Nephron (organoid): ENCODE measurements around the gene ZFP36L1.

ENCODE experiments used
- H3K27ac Mint-ChIP-seq, 3 experiments: 2 replicates each; pipeline ENCODE4 v1.8.0; 2020; ENCODE audit warnings: mixed read lengths in 3 of 3, mild to moderate bottlenecking in 2 of 3, moderate library complexity in 1 of 3
- H3K27me3 Mint-ChIP-seq: 2 replicates; pipeline ENCODE4 v1.8.0; 2021; ENCODE audit warnings: low read depth, mild to moderate bottlenecking, moderate library complexity, mixed read lengths
- H3K36me3 Mint-ChIP-seq: 2 replicates; pipeline ENCODE4 v1.8.0; 2020; ENCODE audit warnings: low read depth, mixed read lengths
- H3K4me1 Mint-ChIP-seq: 2 replicates; pipeline ENCODE4 v1.8.0; 2020; ENCODE audit warnings: mixed read lengths
- H3K4me3 Mint-ChIP-seq, 3 experiments: 2 replicates each; pipeline ENCODE4 v1.8.0; 2020; ENCODE audit warnings: mild to moderate bottlenecking in 3 of 3, mixed read lengths in 3 of 3, moderate library complexity in 2 of 3
- H3K9me3 Mint-ChIP-seq: 2 replicates; pipeline ENCODE4 v1.8.0; 2020; ENCODE audit warnings: mixed read lengths
- CTCF ChIP-seq, 3 experiments: fragments of 200-600 bp; sonication (generic); IDR thresholded peaks; one replicate each; pipeline ENCODE4 v1.5.0; 2021; ENCODE audit warnings: antibody characterized with exemption in 3 of 3; ENCODE audit not compliant: unreplicated experiment in 3 of 3

The ZFP36L1 gene

GRCh38 chr14:68749487-68750475, 43.1 kb downstream of the ZFP36L1 start:
- no peaks in the 10 kb centered on the region for H3K27me3 Mint-ChIP-seq
- no peaks in the 10 kb centered on the region for H3K36me3 Mint-ChIP-seq
- no peak for TF ChIP-seq CTCF (IDR thresholded peaks at IDR 0.05; ENCODE audit: unreplicated experiment in 3 of 3)
- H3K4me1 Mint-ChIP-seq = peaks cover 65% of the 10 kb centered on the region
- peak overlapping the region; percentile 72 to 89 (median 85) for H3K27ac Mint-ChIP-seq
- H3K9me3 Mint-ChIP-seq = no peaks in the 10 kb centered on the region
- no peak overlapping the region for H3K4me3 Mint-ChIP-seq

DNA sequence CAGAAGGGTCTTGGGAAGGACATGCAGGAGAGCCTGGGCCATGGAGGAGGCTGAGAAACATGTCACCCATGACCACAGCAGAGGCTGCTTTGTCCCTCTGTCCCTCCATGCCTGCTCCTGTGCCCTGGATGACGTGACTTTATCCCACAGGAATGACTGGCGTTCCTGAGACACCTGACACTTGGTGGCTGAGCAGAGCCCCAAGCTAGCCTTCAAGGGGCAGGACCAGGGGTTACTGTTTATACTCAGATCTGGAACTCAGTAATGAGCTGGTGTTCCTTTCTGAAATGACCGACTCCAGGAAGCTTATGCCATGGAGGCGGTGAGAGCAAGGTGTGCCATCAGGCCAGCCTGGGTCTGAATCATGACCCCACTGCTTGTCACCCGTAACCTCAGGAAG, 44.2 kb downstream of the ZFP36L1 start:
- peak overlapping the region in 2 of 3 experiments; percentile 56 to 89 for H3K27ac Mint-ChIP-seq
- no peaks in the 10 kb centered on the region for H3K36me3 Mint-ChIP-seq
- H3K27me3 Mint-ChIP-seq = no peaks in the 10 kb centered on the region
- no peak for TF ChIP-seq CTCF (IDR thresholded peaks at IDR 0.05; ENCODE audit: unreplicated experiment in 3 of 3)
- no peak overlapping the region for H3K4me3 Mint-ChIP-seq
- no peaks in the 10 kb centered on the region for H3K9me3 Mint-ChIP-seq
- peaks cover 55% of the 10 kb centered on the region for H3K4me1 Mint-ChIP-seq

- H3K9me3 Mint-ChIP-seq = peaks cover under 1% of the 10 kb centered on the region
- peak overlapping the region; percentile 40 to 76 (median 56) for H3K27ac Mint-ChIP-seq
- no peak overlapping the region for H3K4me3 Mint-ChIP-seq
- TF ChIP-seq CTCF (IDR thresholded peaks at IDR 0.05; ENCODE audit: unreplicated experiment in 3 of 3) = no peak
- no peaks in the 10 kb centered on the region for H3K27me3 Mint-ChIP-seq
- H3K36me3 Mint-ChIP-seq = no peaks in the 10 kb centered on the region
- H3K4me1 Mint-ChIP-seq = peaks cover 50% of the 10 kb centered on the region
These were observed 44.6 kb downstream of the ZFP36L1 start for GRCh38 chr14:68748260-68748659.

GRCh38 chr14:68747393-68747792, 45.5 kb downstream of the ZFP36L1 start:
- Mint-ChIP-seq H3K27ac (peak overlapping the region; percentile 40 to 76 (median 56)), H3K4me1 (peaks cover 42% of the 10 kb centered on the region), H3K4me3 (no peak overlapping the region), H3K36me3 (no peaks in the 10 kb centered on the region), H3K9me3 (peaks cover 5% of the 10 kb centered on the region), H3K27me3 (no peaks in the 10 kb centered on the region)
- TF ChIP-seq CTCF (IDR thresholded peaks at IDR 0.05; ENCODE audit: unreplicated experiment in 3 of 3) = no peak

DNA sequence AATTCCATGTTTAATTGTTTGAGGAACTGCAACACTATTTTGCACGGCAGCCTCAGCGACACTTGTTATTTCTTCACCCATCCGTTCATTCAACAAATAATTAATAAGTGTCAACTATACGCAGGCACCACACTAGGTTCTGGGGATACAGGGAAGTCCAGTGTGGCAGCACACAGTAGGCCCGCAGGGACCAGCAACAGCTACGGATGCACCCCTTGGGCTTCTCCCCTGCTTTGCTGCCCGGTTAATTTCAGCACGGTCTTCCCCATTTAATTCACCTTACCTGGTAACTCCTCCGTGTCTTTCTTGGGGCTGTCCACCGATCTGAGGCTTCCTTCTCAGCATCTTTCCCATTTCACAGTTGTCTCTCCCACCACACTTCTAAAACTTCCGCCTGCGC, 48.3 kb downstream of the ZFP36L1 start:
- no peak for TF ChIP-seq CTCF (IDR thresholded peaks at IDR 0.05; ENCODE audit: unreplicated experiment in 3 of 3)
- H3K4me1 Mint-ChIP-seq = peaks cover 22% of the 10 kb centered on the region
- H3K9me3 Mint-ChIP-seq = peaks cover 8% of the 10 kb centered on the region
- H3K4me3 Mint-ChIP-seq = no peak overlapping the region
- no peaks in the 10 kb centered on the region for H3K36me3 Mint-ChIP-seq
- peak overlapping the region in 2 of 3 experiments; percentile 0 to 21 for H3K27ac Mint-ChIP-seq
- no peaks in the 10 kb centered on the region for H3K27me3 Mint-ChIP-seq
